Measurements from ENCODE around the gene PTPRD. TPM values are rescaled to one million over a fixed set of nuclear protein-coding genes. Genes with fewer than 3 reads are reported as not detected.

Gene PTPRD
- total and polyA plus RNA-seq, 2 of the 4 experiments (the other 2 are of a cell fraction) = 0.07 to 0.18 TPM

GRCh38 chr9:8806150-8806549 is 1806.7 kb downstream of the PTPRD start:
- no peak overlapping the region for H2BK20ac ChIP-seq (ENCODE audit: low read depth, low read length)
- WGBS, 2 experiments (ENCODE audit: extremely low coverage in 2 of 2, insufficient read length in 1 of 2) = no CpG with 5 or more reads among the region's 2 CpGs
- DNase-seq (no peak), ATAC-seq (ENCODE audit: low read depth) (no peak)
- no peak overlapping the region for H3K4me3 ChIP-seq (ENCODE audit: insufficient read depth, low read depth, low read length)
- no peak overlapping the region for H2AK5ac ChIP-seq (ENCODE audit: low read depth, low read length)
- H2BK5ac ChIP-seq (ENCODE audit: low read depth, low read length, poor library complexity, severe bottlenecking) = no peak overlapping the region
- no peaks in the 10 kb centered on the region for H4K20me1 ChIP-seq (ENCODE audit: insufficient read depth, low read length)
- H2AK9ac ChIP-seq (replicated peaks; ENCODE audit: low read depth, low read length, poor library complexity) = no peak overlapping the region
- no peak overlapping the region for H3K14ac ChIP-seq (replicated peaks; ENCODE audit: low read depth, low read length)
- no peaks in the 10 kb centered on the region for H3K36me3 ChIP-seq (ENCODE audit: control insufficient read depth, insufficient read depth, low read length)
- H4K8ac ChIP-seq (ENCODE audit: low read depth in 2 of 2, low read length in 2 of 2) = no peak overlapping the region
- no peak overlapping the region for H2BK15ac ChIP-seq (ENCODE audit: low read depth, low read length)
- TF ChIP-seq MAFK (IDR thresholded peaks at IDR 0.05; ENCODE audit: low read depth, low read length) (peak; percentile 54; the same call in 1 of the 2 replicates), RCOR1 (IDR thresholded peaks at IDR 0.05; ENCODE audit: insufficient replicate concordance, low read length) (no peak)
- POLR2A ChIA-PET (ENCODE audit: unreplicated experiment) = no interaction called here
- CTCF ChIA-PET = interaction anchor here (0.6 kb wide), 1 partner anchor 25 kb away, joined by 5 read pairs; no protein-coding TSS in a partner anchor
- no peaks in the 10 kb centered on the region for H3K9me1 ChIP-seq (ENCODE audit: insufficient read depth, low read length)
- no peaks in the 10 kb centered on the region for H3K4me1 ChIP-seq (ENCODE audit: control insufficient read depth, insufficient read depth, low read length)
- H3K27me3 ChIP-seq (ENCODE audit: control insufficient read depth, insufficient read depth, low read length) = no peaks in the 10 kb centered on the region
- no peak overlapping the region for H3K56ac ChIP-seq (ENCODE audit: extremely low read depth, insufficient read depth, low read length)
- dilution Hi-C loops (cut with HindIII; ENCODE audit: low sequenced_read_pairs, unreplicated experiment) (no loop called here), in situ Hi-C loops (cut with MboI; ENCODE audit: low sequenced_read_pairs) (no loop called here), intact Hi-C loops (cut with micrococcal nuclease) (no loop called here)
- no peak overlapping the region for H3K23ac ChIP-seq (ENCODE audit: low read depth, low read length)
- H3K27ac ChIP-seq (ENCODE audit: insufficient read depth, low read length) = no peak overlapping the region
- H2BK120ac ChIP-seq (ENCODE audit: low read depth, low read length) = no peak overlapping the region
- no peak overlapping the region for H2AFZ ChIP-seq (replicated peaks; ENCODE audit: low read length, poor library complexity)
- H3K9ac ChIP-seq (ENCODE audit: low read depth, low read length) = no peak overlapping the region
- no peaks in the 10 kb centered on the region for H3K79me1 ChIP-seq (ENCODE audit: low read depth in 1 of 2, low read length in 2 of 2)
- H3K4me2 ChIP-seq (ENCODE audit: low read depth, low read length) = no peak overlapping the region
- H3K9me3 ChIP-seq (ENCODE audit: control insufficient read depth, insufficient read depth, low read length) = peaks cover 4% of the 10 kb centered on the region; the same call in 1 of the 2 replicates
- H3K18ac ChIP-seq (ENCODE audit: low read depth, low read length) = no peak overlapping the region
- no peak overlapping the region for H4K91ac ChIP-seq (ENCODE audit: insufficient read depth, low read depth, low read length)
- H4K5ac ChIP-seq (ENCODE audit: low read depth, low read length) = no peak overlapping the region
- no TSS peak for BruUV-seq (replicated peaks)
- H3K4ac ChIP-seq (ENCODE audit: low read depth, low read length) = no peak overlapping the region
